CD4-positive, alpha-beta T cell treated with Interleukin-10 for 1 hour (primary cell): ENCODE measurements around the gene HNRNPM.
"Not testable (repeated sequence)": the region's sequence is repeated elsewhere in the genome, so short reads cannot be mapped to it uniquely, and the experiment has no call there.

Source experiments
- DNase-seq: peaks from one replicate; pipeline ENCODE4 v3.0.0-alpha.2; 2020

The HNRNPM gene

GRCh38 chr19:8513687-8514504, 69.1 kb downstream of the HNRNPM start, which contains the start of gene ZNF414:
Gene ZNF414, minus strand, starts transcription at chr19:8514167. Its CDS starts 121 bp downstream, at chr19:8514046.
- DNase-seq, result peak; percentile 96

GRCh38 chr19:8514505-8515009, 69.8 kb downstream of the HNRNPM start:
- DNase-seq, result not testable (repeated sequence)

- peak; percentile 82 for DNase-seq
These were observed 70.5 kb downstream of the HNRNPM start for GRCh38 chr19:8515317-8515716.

GRCh38 chr19:8517551-8518442, 73.0 kb downstream of the HNRNPM start:
- peak; percentile 72 for DNase-seq

- no peak for DNase-seq
These were observed 73.8 kb downstream of the HNRNPM start for GRCh38 chr19:8518536-8518935.

GRCh38 chr19:8519388-8519787, 74.6 kb downstream of the HNRNPM start:
- DNase-seq, result no peak

- no peak for DNase-seq
These were observed 80.6 kb downstream of the HNRNPM start for GRCh38 chr19:8525401-8525684.

GRCh38 chr19:8526345-8527091, 81.7 kb downstream of the HNRNPM start:
- no peak for DNase-seq

- no peak for DNase-seq
These were observed 83.7 kb downstream of the HNRNPM start for GRCh38 chr19:8528500-8528899.

GRCh38 chr19:8529369-8530006, 84.7 kb downstream of the HNRNPM start:
- no peak for DNase-seq

- no peak for DNase-seq
These were observed 85.4 kb downstream of the HNRNPM start for GRCh38 chr19:8530061-8530679.

- no peak for DNase-seq
These were observed 86.7 kb downstream of the HNRNPM start for GRCh38 chr19:8531470-8531869.

- no peak for DNase-seq
These were observed 87.5 kb downstream of the HNRNPM start for GRCh38 chr19:8532225-8532624.

GRCh38 chr19:8536282-8536681, 91.5 kb downstream of the HNRNPM start:
- DNase-seq, result no peak

GRCh38 chr19:8537099-8537498, 92.3 kb downstream of the HNRNPM start:
- no peak for DNase-seq
